ENCODE measurements around the gene BMP15.

- no peak for TF ChIP-seq EP300 (IDR thresholded peaks at IDR 0.05)
- no peak for TF ChIP-seq CTCF (IDR thresholded peaks at IDR 0.05)
- no peak for TF ChIP-seq POLR2A (IDR thresholded peaks at IDR 0.05)
- no peak for TF ChIP-seq POLR2AphosphoS5 (IDR thresholded peaks at IDR 0.05)
These were observed 43.3 kb downstream of the BMP15 start for GRCh38 chrX:50953832-50954231.

All from stomach (tissue), 4 donors.